HG03175 (cell line): ENCODE results near the gene C20orf173.
"Not testable (repeated sequence)": the region's sequence is repeated elsewhere in the genome, so short reads cannot be mapped to it uniquely, and the experiment has no call there.

ENCODE experiments used
- ATAC-seq: cut with Tn5 transposase; IDR thresholded peaks from one replicate; pipeline ENCODE4 v1.9.1; 2021; ENCODE audit warnings: mild to moderate bottlenecking, moderate library complexity; ENCODE audit not compliant: unreplicated experiment

C20orf173 gene, protein sequence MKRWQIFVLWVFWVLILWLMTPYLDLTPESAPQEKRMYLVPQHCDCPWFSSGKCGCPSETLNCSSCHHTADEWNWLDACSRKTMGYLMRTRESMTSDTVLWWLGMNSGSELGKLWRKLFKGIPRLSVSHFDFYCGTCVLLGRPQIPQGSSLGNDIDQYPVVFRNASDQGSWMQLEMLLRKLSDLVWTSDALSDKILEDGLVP

DNA sequence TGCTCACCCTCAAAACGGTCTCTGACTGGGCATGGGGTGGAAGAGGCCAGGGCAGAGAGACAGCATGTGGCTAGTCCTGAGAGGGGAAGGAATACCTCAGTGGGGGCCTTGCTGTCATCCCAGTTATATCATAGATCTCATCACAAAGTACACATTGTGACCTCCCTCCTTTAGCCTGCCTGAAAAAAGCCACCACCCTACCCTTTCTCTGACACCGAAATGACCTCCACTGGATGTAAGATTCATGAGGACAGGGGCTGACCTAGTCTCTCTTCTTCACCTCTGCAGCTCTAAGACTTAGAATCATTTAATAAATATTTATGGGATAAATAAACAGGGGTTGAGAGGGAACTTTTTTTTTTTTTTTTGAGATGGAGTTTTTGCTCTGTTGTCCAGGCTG is at the start of gene C20orf173:
Gene C20orf173, minus strand, starts transcription at position 101 of the 400 bp plus-strand sequence. CDS start 279 bp downstream, outside the sequence.
- ATAC-seq: no peak

DNA sequence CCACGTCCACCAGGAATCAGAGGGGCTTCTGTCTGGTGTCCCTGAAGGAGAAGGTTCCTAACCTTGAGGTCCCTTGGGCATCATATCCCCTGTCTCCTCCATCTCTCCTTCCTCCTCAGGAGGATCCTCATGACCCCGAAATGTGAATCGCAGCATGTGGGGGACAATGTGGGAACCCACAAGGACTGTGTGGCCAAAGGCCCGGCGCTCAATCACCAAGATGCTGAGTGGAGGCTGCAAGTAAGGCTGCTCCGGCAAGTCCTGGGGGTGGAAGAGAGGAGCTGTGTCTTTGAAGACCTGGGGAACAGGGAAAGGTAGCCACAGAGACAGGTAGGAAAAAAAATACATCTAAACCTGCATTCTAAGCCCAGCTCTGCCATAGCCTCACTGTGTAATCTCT is 49.7 kb upstream of the C20orf173 start:
- ATAC-seq: no peak

DNA sequence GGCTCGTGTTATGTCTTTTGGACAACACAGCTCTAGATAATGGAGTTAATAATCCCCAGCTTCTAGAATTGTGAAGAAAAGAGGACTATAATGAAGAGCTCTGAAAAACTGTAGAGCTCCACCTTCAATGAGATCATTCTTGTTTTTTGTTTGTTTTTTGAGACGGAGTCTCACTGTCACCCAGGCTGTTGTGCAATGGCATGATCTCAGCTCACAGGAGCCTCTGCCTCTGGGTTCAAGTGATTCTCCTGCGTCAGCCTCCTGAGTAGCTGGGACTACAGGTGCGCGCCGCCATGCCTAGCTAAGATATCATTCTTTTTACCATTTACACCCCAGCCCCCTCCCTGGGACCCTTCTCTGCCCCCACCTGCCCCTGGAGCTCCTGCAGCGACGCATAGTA is 49.0 kb upstream of the C20orf173 start:
- no peak for ATAC-seq

- no peak for ATAC-seq
Measured at GRCh38 chr20:35576816-35577215, 47.4 kb upstream of the C20orf173 start.

DNA sequence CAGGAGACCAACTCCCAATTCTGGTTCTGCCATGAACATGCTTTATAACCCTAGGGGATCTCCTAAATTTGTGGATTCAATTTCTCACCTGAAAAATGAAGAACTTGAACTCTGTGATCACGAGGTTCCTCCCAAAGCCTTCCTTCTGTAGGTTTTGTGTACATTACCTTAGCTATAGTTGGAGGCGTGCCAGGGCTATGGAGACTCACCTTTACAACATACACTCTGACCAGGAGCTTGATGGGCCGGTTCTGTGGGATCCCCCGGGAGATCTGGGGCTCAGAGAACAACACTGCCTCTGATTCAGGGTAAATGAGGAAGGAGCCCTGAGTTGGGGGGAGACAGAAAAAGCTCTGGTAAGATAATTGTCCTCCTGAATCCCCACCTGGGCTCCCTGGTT is 46.5 kb upstream of the C20orf173 start:
- ATAC-seq: no peak

DNA sequence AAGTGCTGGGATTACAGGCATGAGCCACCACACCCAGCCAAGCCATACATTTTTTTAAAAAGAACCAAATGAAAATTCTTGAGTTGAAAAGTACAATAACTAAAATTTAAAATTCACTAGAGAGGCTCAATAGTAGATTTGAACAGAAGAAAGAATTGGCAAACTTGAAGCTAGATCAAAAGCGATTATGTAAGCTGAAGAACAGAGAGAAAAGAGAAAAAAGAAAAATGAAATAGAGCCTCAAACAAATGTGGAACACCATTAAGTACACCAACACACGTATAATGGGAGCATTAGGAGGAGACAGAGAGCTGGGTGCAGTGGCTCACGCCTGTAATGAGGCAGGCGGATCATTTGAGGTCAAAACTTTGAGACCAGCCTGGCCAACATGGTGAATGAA is 43.4 kb upstream of the C20orf173 start:
- ATAC-seq: no peak

- no peak for ATAC-seq
Measured at GRCh38 chr20:35571555-35571954, 42.1 kb upstream of the C20orf173 start.

DNA sequence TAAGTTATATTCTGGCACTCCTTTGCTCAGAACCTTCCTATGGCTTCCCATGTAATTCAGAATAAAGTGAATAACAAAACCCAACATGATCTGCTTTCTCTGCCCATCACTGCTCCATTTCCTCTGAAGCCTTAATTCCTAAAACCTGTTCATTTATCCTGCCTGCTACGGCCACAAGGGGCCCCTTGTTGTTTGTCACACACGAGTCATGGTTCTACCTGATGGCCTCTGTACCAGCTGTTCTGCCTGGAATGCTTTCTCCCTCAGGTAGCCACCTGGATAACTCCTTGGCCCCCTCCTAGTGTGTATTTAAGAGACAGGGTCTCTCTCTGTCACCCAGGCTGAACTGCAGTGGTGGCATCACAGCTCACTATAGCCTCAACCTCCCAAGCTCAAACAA is 39.2 kb upstream of the C20orf173 start:
- ATAC-seq: no peak

DNA sequence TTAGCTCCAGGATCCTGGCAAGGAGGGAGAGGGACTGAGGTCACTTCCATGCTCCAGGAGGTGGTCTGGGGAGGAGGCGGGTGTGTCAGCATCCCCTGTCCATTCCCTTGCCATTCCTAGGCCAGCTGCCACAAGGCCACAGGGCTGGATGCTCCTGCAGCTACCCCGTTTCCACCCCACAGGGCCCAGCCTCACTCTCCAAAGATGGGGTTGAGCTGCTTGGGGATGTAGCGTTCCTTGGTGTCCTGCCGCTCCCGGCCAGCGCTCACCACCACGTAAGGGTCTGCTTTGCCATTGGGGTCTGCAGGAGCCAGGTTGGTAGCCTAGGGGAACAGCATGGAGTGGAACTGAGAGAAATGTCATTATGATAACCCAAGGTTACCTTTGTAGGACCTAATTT is 35.5 kb upstream of the C20orf173 start:
- ATAC-seq: no peak

GRCh38 chr20:35563834-35564233 is 34.4 kb upstream of the C20orf173 start:
- no peak for ATAC-seq

GRCh38 chr20:35562541-35563110 is 33.2 kb upstream of the C20orf173 start:
- ATAC-seq: no peak

DNA sequence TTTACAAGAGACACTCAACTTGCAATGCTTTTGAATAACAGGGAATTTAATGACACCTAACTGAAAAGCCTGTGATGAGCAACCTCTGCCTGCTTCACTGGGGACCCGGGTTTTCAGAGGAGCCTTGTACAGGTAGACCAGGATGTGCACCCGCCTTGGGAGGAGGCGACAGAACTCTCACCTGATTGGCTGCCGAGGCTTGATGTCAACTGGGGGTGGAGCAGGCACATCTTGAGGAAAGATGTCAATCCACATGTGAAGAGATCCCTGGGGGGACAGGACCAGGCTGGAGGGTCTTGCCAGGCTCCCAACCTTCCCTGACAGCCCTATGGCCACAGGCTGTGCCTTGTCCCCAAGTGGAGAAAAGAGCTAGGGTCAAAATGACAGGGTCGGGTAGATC is 32.2 kb upstream of the C20orf173 start:
- ATAC-seq: no peak

DNA sequence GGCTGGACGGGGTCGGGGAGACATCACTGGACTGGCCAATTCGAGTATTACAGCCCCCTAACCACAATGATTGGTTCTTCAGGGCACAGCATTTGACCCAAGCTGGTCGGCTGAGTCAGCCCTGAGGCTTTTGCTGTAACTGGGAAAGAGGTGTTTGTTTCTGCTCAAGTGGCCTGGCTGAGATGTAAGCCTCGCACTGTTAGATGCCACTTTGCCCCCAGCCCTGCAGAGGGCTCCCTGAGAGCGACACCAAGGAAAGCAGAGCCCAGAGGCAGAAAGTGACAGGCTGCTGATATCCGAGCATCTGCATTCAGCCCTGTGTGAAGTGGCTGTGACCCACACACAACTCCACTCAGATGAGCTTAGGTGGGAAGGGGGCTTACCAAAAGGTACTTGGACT is 31.8 kb upstream of the C20orf173 start:
- no peak for ATAC-seq

DNA sequence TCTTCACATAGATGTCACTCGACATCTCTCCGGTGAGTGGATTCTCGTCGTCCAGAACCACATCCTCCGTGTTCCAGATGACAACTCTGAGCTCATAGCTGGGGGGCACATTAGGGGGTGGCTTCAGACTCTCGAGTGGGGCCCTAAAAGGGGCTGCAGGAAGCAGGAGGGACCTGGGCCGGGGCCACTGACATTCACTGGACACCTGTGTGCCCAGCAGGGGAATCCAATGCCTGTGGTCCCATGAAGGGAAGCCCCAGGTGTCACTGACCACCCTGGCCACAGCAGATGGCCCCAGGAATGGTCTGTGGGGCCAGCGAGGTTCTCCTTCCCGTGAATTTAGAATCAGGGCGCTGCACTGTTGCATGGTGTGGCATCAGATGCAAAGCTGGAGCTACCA is 31.1 kb upstream of the C20orf173 start:
- ATAC-seq: no peak

DNA sequence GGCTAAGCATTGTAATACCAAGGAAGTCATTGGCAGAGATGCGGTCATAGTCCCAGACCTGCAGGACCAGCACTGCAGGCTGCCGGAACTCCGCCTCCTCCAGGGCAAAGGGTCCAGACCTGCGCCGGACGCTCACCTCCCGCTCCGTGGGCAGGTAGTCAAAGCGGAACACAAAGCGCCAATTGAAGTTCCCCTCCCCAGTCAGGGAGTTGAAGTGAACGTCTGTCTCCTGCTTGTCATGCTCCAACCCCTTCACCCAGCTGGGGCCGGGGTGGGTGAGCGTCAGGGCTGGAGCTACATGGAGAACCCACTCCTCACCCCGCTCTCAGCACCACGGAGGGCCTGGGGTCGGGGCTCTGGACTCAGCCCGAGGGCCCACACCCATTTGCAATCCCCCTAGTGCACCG is 30.7 kb upstream of the C20orf173 start:
- ATAC-seq: no peak

- no peak for ATAC-seq
Measured at GRCh38 chr20:35559042-35559693, 29.7 kb upstream of the C20orf173 start.

DNA sequence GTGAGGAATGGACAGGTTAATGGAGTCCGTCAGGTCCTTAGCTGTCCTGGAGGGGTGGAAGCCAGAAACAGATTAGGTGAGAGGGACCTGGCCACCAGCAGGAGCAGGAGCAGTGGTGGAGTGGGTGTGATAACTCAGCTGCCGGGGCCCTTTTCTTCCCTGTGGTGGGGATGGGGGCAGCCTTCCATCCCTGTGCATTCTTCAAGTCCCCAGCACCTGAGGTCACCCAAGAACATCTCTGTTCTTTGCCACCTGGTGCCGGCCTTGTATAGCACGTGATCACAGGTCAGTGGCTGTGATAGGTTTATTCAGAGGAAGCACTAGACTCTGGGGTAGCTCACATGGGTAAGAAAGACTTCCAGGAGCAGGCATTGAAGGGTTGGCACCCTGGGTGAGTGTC is 29.0 kb upstream of the C20orf173 start:
- ATAC-seq: no peak

GRCh38 chr20:35556871-35557270 is 27.4 kb upstream of the C20orf173 start:
- ATAC-seq: no peak

DNA sequence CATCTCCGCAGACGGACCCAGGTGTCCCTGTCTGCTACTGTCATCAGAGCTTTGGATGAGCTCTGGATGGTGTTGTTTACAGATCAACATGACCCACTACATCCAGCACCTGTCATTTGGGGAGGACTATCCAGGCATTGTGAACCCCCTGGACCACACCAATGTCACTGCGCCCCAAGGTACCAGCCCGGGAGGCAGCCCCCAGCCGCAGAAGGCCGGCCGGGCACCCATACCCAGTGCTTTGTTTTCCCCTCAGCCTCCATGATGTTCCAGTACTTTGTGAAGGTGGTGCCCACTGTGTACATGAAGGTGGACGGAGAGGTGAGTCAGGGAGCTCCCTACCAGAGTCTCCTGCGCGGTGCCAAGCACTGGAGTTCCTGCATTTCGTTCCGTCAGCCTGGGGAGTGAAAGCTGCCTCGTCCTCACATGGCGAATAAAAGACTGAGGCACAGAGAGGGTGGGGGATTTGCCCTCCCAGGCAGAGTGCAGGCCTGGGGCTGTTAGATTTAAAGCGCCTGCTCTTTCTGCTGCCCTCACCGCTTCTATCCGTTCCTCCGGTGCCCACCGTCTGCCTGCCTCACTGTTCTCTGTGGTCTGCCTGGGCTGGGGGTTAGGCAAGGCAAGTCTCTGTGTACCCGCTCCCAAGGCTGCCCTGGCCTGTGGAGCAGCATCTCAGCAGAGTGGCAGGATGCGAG is 26.6 kb upstream of the C20orf173 start:
- ATAC-seq: no peak

GRCh38 chr20:35555461-35555860 is 26.0 kb upstream of the C20orf173 start:
- ATAC-seq: not testable (repeated sequence)

DNA sequence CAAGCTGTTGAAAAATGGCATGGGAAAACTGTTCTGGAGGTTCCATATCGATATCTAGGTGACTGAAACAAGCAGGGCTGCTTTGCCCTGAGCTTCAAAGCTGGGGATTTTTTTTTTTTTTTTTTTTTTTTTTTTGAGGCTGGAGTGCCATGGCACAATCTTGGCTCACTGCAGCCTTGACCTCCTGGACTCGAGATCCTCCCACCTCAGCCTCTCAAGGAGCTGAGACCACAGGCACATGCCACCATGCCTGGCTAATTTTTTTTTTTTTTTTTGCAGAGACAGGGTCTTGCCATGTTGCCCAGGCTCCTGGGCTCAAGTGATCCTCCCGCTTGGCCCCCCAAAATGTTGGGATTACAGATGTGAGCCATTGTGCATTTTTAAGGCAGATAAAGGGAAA is 23.5 kb upstream of the C20orf173 start:
- ATAC-seq: no peak

- no peak for ATAC-seq
Measured at GRCh38 chr20:35551503-35551902, 22.1 kb upstream of the C20orf173 start.
